IPS-11a (cell line): Measurements from ENCODE around the gene HGS.
"Not testable (repeated sequence)": the region's sequence is repeated elsewhere in the genome, so short reads cannot be mapped to it uniquely, and the experiment has no call there.

Source experiments
- H3K4me3 ChIP-seq: one replicate; pipeline ENCODE4 v1.5.1; 2013; ENCODE audit warnings: low read depth, low read length, control low read depth

The HGS gene

DNA sequence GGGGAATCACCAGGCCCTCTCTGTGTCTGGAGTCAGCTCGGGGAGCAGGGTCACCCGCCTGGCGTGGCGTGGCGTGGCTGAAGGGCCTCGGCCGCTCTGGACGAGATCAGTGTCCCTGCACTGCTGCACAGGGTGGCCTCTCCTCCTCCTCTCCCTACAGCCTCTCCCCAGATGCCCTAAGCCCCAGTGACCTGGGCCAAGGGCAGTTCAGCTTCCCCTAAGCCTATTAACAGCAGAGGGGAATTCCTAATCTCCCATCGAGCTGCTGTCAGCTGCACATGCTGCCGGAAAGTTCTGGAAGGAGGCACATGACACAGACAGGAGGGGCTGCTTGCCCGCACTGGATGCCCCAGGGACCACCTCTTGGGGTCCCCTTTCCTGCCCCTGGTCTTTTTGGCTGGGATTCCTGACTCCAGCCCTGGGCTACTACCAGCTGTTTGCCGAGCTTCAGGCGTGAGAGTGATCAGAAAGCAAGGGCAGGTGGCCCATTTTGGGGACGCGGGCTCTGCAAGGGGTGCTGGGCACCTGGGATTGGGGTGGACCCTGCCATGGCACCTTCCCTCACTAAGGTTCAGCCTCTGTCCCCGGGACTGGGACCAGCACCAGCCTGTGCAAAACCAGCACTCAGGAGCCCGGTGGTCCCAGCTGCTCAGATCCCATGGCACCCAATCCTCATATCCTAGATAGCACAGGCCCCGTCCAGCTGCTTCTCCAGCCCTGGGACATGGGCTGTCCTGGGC is 28.3 kb upstream of the HGS start:
- H3K4me3 ChIP-seq: no peak overlapping the region

- H3K4me3 ChIP-seq: no peak within 1 kb of the TSS
Measured at GRCh38 chr17:81656118-81656743, 27.6 kb upstream of the HGS start, which contains the start of gene PDE6G. TSS of gene PDE6G (minus strand) at chr17:81656542. CDS start at chr17:81653305, 3,237 bp downstream.

DNA sequence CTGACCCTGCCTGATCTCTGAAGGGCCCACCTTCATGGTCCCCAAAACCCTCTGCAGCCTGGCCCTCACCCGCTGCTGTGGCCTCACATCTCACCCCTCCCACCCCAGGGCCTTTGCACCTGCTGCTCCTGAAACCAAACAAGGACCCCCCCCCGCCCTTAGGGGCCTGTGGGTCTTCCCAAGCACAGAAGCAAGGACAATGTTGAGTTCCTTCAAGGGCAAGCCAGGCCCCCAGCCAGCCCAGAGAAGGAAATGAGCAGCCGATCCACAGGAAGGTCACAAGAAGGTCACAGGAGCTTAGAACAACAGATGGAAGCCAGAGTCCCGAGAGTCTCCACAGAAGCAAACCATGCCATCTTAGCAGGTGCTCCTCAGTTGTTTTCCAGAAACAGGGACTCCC is 27.0 kb upstream of the HGS start:
- no peak overlapping the region for H3K4me3 ChIP-seq

DNA sequence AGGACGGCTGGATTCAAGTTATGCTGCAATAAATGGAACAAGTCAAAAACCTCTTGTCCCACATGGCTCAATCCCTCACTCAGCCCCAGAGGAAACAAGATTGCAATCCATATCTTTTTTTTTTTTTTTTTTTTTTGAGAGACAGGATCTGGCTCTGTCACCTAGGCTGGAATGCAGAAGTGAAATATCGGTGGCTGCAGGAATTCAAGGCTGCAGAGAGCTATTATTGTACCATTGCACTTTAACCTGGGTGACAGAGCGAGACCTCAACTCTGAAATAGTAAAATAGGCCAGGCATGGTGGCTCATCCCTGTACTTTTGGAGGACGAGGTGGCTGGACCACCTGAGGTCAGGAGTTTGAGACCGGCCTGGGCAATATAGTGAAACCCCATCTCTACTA is 24.8 kb upstream of the HGS start:
- H3K4me3 ChIP-seq: no peak overlapping the region

DNA sequence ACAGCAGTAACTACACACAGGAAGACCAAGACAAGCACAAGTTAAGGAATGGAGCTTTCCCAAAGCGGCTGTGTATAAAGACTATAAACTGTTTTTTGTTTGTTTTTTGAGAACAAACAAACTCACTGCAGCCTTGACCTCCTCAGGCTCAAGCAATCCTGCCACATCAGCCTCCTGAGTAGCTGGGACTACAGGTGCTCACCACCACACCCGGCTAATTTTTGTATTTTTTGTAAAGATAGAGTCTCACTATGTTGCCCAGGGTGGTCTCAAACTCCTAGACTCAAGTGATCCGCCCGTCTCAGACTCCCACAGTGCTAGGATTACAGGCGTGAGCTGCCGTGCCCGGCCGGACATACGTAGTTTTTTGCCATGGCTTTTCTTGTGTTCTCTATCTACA is 23.4 kb upstream of the HGS start:
- no peak overlapping the region for H3K4me3 ChIP-seq

DNA sequence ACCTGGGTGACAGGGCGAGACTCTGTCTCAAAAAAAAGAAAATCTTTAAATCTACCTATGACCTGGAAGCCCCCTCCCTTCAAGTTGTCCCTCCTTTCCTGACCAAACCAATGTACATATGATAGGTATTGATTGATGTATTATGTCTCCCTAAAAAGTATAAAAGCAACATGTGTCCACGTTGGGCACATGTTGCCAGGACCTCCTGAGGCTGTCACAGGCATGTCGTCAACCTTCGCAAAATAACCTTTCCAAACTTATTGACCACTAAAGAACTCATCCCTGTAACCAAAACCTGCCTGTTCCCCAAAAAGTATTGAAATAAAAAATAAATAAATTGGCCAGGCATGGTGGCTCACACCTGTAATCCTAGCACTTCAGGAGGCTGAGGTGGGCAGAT is 21.8 kb upstream of the HGS start:
- H3K4me3 ChIP-seq: no peak overlapping the region

GRCh38 chr17:81664051-81664470 is 19.8 kb upstream of the HGS start:
- H3K4me3 ChIP-seq: no peak overlapping the region

- H3K4me3 ChIP-seq: peak overlapping the region; percentile 62
Measured at GRCh38 chr17:81665205-81666091, 18.4 kb upstream of the HGS start.

DNA sequence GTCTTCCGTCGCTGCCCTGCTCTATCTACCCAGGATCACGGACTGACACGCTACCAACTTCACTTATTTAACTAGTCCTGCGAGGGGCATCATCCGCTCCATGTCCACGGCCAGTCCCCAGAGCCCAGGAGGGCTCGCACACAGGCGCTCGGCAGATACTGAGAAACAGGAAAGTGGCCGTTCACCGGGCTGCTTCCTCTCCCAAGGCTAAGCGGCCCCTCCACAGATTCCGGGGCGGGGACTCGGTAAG is 17.8 kb upstream of the HGS start:
- H3K4me3 ChIP-seq: peak overlapping the region; percentile 62

DNA sequence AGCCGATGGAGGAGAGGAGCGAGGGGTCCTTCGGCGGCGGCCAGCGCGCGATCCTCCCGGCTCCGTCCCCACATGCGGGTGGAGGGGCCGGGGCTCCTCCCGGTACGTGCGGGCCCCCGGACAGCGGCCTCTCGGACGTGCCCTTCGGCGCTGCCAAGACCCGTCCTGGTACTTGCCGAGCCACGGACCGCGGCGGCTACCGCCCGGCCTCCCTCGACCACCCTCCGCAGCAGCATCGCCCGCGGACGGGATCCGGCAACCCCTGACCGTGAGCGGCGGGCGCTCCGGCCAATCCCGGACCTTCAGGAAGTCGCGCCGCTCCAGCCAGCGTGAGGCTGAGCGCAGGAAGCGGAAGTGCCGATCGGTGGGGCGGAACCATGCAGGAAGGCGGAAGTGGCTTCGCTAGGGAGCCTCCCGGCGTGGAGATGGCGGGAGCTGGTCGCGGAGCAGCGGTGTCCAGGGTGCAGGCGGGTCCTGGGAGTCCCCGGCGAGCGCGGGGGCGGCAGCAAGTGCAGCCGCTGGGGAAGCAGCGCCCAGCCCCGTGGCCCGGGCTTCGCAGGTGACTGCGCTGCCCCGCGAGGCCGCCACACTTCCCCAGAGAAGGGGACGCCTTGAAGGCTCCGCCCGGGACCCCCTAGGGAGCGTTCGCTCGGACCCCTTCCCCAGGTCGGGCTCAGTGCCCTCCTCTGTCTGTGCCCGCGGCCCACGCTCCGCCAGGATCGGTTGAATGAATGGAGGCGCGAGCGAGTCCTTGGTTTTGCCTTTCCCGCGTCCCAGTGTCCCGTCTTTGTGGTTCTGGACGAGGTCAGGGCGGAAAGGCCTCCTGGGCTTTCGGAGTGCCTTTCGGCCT is 17.2 kb upstream of the HGS start, which contains the start of the genes CCDC137 and OXLD1:
Gene CCDC137 (plus strand): TSS at position 396 of the 850 bp plus-strand sequence. CDS start 30 bp downstream, at position 426.
Gene OXLD1 (minus strand): TSS at position 264 of the 850 bp plus-strand sequence. CDS start 28 bp downstream, at position 236.
- H3K4me3 ChIP-seq: peak within 1 kb of the TSS; percentile 62

- H3K4me3 ChIP-seq: no peak overlapping the region
Measured at GRCh38 chr17:81667754-81668153, 16.1 kb upstream of the HGS start.

- no peak overlapping the region for H3K4me3 ChIP-seq
Measured at GRCh38 chr17:81672504-81672903, 11.3 kb upstream of the HGS start.

DNA sequence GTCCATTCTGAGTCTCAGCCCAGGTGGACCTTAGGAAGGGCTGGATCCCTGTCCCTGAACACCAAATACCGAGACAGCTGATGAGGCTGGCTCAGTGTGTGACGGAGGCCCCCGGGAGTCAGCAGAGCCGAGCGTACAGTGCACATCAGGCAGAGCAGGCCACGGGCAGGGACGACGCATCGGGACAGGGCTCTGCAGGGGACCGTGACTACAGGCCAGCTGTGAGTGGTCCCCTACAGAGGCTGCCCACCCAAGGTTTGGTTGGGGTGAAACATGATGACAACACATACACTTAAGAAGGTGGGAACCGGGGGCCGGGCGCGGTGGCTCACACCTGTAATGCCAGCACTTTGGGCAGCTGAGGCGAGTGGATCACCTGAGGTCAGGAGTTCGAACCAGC is 10.9 kb upstream of the HGS start:
- H3K4me3 ChIP-seq: no peak overlapping the region

DNA sequence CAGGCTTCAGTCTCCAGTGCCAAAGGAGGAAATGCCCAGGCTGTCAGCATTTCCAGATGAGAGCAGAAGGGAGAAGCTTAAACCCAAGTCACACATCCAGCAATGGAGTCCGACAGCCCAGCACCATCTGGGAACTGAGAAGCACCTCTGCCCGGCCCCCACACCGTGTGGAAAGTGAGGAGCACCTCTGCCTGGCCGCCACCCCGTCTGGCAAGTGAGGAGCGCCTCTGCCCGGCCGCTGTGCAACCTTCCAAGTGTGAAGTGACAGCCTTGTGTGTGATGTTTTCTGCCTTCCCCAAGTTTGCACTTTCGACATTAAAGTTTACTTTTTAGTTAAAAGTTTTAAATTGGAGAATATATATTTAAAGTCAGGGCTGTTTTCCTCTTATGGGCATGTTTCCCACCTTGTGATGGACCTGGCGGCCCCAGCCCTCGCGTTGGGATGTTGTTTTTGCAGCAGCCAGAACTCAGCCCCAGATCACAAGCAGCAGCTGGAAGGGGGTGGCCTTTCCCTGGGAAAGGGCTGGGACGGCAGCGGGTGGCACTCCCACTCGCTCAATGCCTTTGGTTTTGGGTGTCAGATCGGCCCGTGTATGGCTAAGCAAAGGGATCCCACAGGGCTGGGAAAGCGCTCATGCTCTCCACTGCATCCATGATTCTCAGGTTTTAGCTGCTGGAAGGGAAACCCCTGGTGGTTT is 10.1 kb upstream of the HGS start:
- H3K4me3 ChIP-seq: no peak overlapping the region

DNA sequence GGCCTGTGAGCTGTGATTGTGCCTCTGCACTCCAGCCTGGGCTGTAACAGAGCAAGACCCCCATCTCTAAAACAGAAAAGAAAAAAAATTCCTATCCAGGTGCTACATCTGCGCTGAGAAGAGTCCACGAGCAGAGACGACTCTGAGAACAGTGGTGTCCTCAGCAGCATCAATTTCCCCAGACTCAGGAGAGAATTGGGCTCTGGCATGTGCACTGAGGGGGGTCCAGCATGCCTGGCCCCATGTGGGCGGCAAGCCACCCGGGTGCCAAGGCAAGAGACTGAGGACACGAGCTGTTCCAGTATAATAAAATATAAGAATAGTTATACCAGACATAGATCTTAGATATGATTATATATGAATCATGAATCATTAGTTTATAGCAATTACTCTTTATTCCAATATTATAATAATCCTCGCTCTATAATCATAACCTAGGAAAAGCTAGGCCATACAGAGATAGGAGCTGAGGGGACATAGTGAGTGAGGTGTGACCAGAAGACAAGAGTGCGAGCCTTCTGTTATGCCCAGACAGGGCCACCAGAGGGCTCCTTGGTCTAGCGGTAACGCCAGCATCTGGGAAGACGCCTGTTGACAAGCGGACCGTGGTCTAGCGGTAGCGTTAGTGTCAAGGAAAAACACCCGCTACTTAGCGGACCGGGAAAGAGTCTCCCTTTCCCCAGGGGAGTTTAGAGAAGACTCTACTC is 8.1 kb upstream of the HGS start:
- H3K4me3 ChIP-seq: not testable (repeated sequence)

- no peak overlapping the region for H3K4me3 ChIP-seq
Measured at GRCh38 chr17:81676906-81677305, 6.9 kb upstream of the HGS start.

DNA sequence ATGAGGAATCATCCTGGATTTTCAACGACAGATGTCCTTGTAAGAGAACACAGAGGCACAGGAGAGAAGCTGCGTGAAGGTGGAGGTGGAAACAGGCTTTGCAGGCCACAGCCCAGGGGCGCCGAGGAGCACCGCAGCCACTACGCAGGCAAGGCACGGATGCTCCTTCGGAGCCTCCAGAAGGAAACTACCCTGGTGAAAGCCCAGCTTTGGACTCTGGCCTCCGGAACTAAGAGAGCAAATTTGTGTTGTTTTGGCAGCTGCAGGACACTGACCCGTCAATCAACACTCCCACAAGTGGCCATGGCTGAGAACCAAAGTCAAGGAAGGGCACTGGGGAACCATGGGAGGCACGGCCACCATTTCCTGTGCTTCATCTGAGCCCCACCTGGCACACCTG is 3.7 kb upstream of the HGS start:
- H3K4me3 ChIP-seq: no peak overlapping the region

DNA sequence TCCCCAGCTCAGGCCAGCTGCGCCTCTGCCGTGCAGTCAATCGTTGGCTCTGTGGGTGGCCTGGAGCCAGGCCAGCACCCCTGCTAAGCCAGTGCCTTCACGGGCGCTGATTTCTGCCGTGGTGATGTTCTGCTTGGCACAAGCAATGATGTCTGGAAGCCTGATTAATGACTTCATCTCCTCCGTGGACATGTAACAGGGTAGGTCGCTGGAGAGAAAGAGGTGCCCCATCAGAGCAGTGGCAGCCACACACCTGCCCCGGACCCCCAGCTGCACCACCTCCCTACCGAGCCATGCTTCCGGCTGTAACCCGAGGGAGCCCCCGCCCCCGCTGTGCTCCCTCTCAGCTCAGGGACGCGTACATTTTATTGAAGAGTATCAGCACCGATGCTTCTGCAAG is 2.1 kb upstream of the HGS start:
- no peak overlapping the region for H3K4me3 ChIP-seq

- peak overlapping the region; percentile 87 for H3K4me3 ChIP-seq
Measured at GRCh38 chr17:81682565-81683207, 1.1 kb upstream of the HGS start.
